GM21390 (cell line): ENCODE measurements around the gene TBC1D14.

Experiments
- ATAC-seq: cut with Tn5 transposase; IDR thresholded peaks from one replicate; pipeline ENCODE4 v1.9.1; 2021; ENCODE audit not compliant: unreplicated experiment

TBC1D14 gene

GRCh38 chr4:7016512-7016911, 106.9 kb downstream of the TBC1D14 start:
- no peak for ATAC-seq

GRCh38 chr4:7017446-7018048, 107.9 kb downstream of the TBC1D14 start:
- ATAC-seq, result no peak

GRCh38 chr4:7018281-7018680, 108.7 kb downstream of the TBC1D14 start:
- ATAC-seq, result no peak

GRCh38 chr4:7019367-7019766, 109.7 kb downstream of the TBC1D14 start:
- no peak for ATAC-seq

GRCh38 chr4:7020290-7020689, 110.7 kb downstream of the TBC1D14 start:
- ATAC-seq, result no peak

- no peak for ATAC-seq
These were observed 111.2 kb downstream of the TBC1D14 start for GRCh38 chr4:7020856-7021255.

- ATAC-seq, result no peak
These were observed 111.7 kb downstream of the TBC1D14 start for GRCh38 chr4:7021355-7021754.

- no peak for ATAC-seq
These were observed 112.5 kb downstream of the TBC1D14 start for GRCh38 chr4:7021930-7022664.

GRCh38 chr4:7023486-7023885, 113.9 kb downstream of the TBC1D14 start:
- ATAC-seq, result no peak

GRCh38 chr4:7023901-7024300, 114.3 kb downstream of the TBC1D14 start:
- no peak for ATAC-seq

GRCh38 chr4:7024336-7024890, 114.8 kb downstream of the TBC1D14 start:
- ATAC-seq, result no peak

GRCh38 chr4:7025040-7025602, 115.5 kb downstream of the TBC1D14 start:
- ATAC-seq, result no peak

GRCh38 chr4:7026107-7026506, 116.5 kb downstream of the TBC1D14 start:
- no peak for ATAC-seq

GRCh38 chr4:7027284-7027683, 117.7 kb downstream of the TBC1D14 start:
- ATAC-seq, result no peak

GRCh38 chr4:7027913-7028312, 118.3 kb downstream of the TBC1D14 start:
- ATAC-seq, result no peak

GRCh38 chr4:7029212-7029611, 119.6 kb downstream of the TBC1D14 start:
- ATAC-seq, result no peak

GRCh38 chr4:7029921-7030320, 120.3 kb downstream of the TBC1D14 start:
- ATAC-seq, result no peak

GRCh38 chr4:7030856-7031255, 121.2 kb downstream of the TBC1D14 start:
- no peak for ATAC-seq

- ATAC-seq, result no peak
These were observed 122.2 kb downstream of the TBC1D14 start for GRCh38 chr4:7031558-7032449.

- ATAC-seq, result no peak
These were observed 123.0 kb downstream of the TBC1D14 start for GRCh38 chr4:7032596-7032995.
